GM18507 (cell line): Measurements from ENCODE around the gene PRKCSH.
"Not testable (repeated sequence)": the region's sequence is repeated elsewhere in the genome, so short reads cannot be mapped to it uniquely, and the experiment has no call there.

Source experiments
- DNase-seq: peaks from one replicate; pipeline ENCODE4 v3.0.0; 2011; ENCODE audit warnings: low read depth; ENCODE audit not compliant: insufficient read length; ENCODE audit errors: extremely low spot score
- FAIRE-seq: peaks from 2 replicates; lab custom pipeline; 2011; peaks lifted over from hg19 to GRCh38; lab: Jason Lieb, UNC

Gene PRKCSH

DNA sequence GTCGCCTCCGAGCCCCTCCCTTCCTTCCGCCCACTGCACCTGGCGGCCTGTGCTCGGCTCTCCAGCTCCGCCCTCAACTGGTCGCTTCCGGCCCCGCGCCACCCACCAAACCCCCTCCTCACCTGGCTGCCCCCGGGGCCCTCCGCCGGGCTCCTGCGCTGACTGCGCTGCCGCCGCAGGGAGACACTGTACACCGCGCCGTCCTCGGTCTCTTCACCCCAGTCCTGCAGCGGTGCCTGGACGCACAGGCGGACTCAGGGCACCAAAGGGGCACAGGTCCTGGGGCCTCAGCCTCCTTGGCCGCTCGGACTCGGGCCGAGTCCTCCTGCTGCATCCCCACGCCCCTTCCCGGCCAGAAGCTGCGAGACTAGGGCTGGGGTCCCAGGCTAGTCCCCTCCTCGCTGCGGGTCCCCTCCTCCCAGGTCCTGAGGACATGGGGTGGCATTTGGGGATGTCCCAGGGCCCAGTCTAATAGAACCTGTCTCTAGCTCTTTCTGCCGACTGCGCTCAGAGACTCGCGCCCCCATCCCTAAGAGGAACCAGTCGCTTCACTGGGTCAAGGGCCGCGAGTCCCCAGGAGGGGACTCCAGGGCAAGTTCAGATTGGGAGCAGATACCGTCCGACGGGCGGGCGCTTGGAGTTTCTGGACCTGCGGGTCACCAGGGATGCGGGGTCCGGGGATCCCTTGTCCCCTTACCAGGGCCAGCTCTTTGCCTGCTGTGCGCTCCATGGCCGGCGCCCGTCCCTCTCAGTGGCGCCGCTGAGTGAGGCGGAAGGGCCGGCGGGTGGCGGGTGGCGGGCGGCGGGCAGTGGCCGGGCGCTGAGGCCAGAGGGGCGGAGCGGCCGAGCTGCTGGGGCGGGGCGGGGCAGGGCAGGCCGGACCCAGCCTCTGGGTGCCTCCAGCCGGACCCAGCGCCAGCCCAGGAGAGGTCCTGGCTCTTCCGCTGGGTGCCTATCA lies 16.6 kb upstream of the PRKCSH start, which contains the start of gene RGL3:
TSS of gene RGL3 (minus strand) at position 766 of the 958 bp plus-strand sequence. CDS start at position 730, 36 bp downstream.
- FAIRE-seq: no peak
- no peak for DNase-seq

DNA sequence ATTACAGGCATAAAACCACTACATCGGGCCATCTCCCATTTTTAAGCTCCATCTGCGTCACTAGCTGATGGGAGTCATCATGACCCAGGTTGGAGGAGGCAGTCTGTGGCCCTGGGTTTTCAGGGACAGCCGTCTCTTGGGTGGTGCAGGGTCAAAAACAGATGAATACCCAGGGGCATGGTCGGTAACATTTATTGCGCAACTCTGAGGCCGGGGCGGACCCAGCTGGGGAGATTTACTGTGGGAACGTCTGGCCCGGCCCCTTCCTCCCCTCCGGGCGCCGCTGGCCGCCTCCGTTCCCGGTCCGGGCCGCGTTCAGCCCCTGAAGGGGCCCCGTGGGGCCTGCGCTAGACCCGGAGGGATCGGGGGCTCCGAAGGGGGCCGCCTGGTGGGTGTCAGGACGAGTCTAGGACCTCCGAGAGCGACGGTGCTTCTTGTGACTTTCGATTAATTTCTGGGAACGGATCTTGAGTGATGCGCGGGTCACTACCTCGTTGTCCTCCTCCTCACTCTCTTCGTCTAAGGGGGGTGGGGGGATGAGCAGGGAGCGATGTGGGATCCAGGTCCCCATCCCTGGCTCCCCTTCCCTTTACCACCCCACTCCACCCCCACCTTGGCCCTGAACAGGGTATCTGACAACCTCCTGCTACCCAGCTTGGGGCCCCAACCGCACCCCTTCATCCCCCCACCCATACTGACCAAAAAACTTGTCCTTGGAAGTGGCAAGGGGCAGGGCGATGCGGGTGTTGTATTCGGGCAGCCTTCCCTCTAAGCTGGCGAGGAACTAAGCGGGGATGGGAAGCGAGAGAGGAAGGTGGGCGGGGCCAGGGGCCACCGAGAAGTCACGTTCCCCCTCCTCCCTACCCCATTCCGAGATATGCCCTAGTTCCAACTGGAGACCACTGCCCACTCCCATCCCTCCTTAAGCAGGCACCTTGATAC lies 14.7 kb upstream of the PRKCSH start:
- no peak for FAIRE-seq
- DNase-seq: no peak

DNA sequence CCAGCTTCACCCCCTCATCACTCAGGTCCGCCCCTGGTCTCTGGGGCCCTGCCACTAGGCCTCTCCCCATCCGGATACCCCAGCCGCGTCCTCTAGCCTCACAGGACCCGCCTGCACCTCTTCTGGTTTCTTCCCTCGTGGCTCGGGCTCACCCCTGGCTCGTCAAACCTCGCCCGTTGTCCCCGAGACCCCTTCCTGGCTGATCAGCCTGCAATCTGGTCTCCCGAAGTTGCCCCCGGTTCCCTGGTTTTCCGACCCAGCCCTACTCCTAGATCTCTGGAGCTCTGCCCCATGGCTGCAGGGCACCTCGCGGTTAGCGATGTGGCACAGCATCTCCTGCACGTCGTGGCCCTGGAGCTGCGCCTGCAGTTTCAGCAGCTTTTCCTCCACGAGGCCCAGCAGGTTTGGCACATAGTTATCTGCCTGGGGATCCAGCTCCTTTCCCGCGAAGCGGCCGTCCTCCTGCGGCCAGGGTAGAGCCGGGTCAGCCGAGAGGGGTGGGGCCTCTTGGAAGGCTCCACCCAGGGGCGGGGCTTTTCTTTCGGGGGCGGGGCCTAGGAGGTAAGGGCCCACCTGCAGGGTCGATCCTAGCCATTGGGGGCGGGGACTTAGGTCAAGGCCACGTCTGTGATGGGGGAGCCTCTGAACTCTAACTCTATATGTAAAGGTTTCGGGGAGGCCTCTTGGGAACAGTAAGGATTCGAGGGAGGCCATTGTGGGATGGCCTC lies 13.9 kb upstream of the PRKCSH start:
- no peak for FAIRE-seq

GRCh38 chr19:11422163-11423065 lies 13.0 kb upstream of the PRKCSH start:
- DNase-seq (peak; percentile 88), FAIRE-seq (peak; percentile 98)

More for the DNA sequence above, 13.9 kb upstream of the PRKCSH start:
- DNase-seq: no peak

DNA sequence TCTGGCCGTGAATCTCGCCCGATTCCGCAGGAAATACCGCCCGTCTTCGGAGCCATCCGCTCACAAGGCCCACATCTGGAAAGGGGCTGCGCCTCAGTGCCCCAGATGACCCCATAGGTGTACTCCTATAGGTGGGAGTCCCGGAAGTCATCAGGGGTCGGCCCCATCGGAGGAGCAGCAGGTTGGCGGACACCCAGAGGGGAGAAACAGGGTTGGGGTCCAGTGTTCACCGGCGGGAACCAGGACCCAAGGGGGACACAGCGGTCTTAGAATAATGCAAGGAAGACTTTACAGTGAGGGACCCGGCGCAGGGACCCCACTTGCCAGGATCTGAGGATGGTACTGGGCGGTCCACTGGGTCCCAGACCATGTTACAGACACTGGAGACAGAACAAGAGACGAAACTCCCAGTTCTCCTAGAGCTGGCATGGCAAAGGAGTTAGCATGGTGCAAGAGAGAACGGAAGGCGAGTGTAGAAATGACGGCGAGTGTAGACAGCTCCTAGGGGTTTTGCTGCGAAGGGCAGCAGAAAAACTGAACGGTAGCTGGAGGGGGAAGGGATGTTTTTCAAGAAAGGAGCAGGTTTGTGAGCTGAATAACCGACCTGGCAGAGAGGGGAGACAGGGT lies 12.2 kb upstream of the PRKCSH start:
- FAIRE-seq (no peak), DNase-seq (no peak)

- no peak for FAIRE-seq
- DNase-seq: no peak
Observed at GRCh38 chr19:11423791-11424181, 11.6 kb upstream of the PRKCSH start.

DNA sequence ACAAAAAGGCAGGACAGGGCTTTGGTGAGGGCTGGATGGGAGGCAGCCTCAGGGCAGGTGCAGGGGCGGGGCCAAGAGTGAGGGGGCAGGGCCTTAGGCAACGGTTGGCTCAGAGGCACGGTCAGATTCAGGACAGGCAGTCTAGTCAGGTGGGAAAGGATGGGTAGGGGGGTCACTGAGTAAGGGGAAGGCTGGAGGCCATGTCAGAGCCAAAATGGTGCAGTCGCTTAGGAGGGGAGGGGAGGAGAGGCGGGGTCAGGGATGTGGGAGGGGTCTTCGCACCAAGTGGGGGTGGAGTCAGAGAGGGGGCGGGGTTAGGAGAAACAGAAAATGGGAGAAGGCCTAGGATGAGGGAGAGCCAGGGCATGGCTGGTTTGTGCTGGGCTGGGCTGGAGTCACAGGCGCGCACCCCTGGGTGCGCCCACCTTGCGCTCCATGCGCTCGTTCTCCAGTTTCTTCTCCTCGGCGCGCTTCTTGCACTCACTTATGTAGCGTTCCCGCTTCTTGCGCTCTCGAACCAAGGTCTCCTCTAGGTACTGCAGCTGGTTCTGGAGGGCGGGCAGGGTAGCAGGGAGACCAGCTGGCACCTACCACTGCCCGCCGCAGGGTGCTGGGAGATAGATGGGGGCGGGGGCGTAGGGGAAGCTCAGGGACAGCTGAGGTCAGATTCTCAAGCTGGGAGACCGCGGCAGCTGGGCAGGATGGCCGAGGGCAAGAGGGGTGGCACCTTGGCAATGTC lies 9.5 kb upstream of the PRKCSH start:
- DNase-seq (no peak), FAIRE-seq (no peak)

DNA sequence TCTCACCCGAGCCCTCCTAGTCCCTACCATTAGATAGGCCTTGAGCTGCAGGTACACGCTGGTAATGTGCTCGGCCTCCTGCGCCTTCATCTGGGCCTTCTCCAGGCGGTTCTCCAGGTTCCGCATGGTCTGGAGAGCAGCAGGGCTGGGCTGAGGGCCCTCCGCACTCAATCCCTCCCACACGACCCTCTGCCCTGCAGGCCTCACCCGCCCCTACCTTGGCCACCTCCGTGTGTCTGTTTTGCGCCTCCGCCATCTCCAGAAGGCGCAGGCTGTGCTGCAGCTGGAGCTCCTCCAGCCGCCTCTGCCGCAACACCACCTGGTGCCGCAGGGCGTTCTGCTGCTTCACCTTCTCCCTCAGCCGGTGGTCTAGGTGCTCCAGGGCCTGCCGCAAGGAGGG lies 8.8 kb upstream of the PRKCSH start:
- FAIRE-seq (no peak), DNase-seq (no peak)

- not testable (repeated sequence) for DNase-seq, FAIRE-seq
Observed at GRCh38 chr19:11433526-11433925, 1.9 kb upstream of the PRKCSH start.

GRCh38 chr19:11434703-11435056 lies 755 bp upstream of the PRKCSH start:
- FAIRE-seq (no peak), DNase-seq (no peak)

GRCh38 chr19:11435833-11436313 lies 438 bp downstream of the PRKCSH start:
- no peak for DNase-seq
- FAIRE-seq: no peak

DNA sequence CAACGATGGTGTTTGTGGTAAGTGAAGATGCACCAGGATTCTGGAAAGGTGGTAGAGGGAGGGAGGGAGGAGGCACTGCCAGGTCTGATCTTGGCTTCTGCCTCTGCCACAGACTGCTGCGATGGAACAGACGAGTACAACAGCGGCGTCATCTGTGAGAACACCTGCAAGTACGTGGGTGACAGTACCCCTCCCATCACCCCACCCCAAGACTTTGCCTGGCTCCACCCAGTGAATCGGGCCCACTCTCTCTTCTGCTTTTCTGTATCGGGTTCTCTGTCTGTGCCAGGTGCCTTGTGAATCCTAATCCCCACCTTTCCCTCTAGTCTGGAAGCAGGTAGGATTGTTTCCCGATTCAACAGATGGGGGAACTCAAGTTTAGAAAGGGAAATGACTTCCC lies 2.5 kb downstream of the PRKCSH start:
- no peak for FAIRE-seq

DNA sequence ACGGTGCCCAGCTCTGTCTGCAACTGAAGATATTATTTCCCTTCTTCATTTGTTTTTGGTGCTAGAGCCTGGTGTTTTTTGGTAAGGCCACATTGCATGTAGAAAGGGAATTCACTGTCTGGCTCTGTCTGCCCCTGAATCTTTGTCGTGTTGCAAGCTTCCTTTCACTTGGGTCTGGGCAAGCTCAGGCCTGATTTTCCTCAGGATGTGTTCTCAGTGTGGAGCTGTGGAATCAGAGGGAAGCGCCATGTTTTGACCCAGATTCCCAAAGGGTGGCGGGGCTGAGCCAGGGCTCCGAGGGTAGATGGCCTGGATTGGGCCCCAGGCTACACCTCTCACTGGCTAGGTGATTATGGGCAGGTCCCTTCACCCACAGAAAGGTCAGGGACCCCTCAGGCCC lies 8.6 kb downstream of the PRKCSH start:
- FAIRE-seq (no peak), DNase-seq (no peak)

More for the DNA sequence above, 2.5 kb downstream of the PRKCSH start:
- no peak for DNase-seq

DNA sequence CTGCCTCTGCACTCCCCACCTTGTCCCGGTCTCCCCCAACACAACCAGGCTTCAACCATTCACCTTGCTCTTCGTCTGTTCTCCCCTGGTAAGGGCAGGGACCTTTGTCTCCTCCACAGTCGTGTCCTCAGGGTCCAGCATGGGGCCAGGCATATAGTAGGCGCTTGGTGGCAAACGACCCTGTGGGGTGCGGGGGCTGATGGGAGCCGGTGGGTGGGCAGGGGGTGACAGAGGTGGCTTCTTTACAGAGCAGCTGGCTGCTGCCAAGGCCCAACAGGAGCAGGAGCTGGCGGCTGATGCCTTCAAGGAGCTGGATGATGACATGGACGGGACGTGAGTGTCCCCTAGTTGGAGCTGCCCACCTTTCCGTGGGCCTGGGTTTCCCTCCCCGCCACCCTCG lies 9.7 kb downstream of the PRKCSH start:
- DNase-seq: no peak
- FAIRE-seq: no peak

- no peak for DNase-seq
- FAIRE-seq: no peak
Observed at GRCh38 chr19:11446271-11446651, 10.8 kb downstream of the PRKCSH start.

DNA sequence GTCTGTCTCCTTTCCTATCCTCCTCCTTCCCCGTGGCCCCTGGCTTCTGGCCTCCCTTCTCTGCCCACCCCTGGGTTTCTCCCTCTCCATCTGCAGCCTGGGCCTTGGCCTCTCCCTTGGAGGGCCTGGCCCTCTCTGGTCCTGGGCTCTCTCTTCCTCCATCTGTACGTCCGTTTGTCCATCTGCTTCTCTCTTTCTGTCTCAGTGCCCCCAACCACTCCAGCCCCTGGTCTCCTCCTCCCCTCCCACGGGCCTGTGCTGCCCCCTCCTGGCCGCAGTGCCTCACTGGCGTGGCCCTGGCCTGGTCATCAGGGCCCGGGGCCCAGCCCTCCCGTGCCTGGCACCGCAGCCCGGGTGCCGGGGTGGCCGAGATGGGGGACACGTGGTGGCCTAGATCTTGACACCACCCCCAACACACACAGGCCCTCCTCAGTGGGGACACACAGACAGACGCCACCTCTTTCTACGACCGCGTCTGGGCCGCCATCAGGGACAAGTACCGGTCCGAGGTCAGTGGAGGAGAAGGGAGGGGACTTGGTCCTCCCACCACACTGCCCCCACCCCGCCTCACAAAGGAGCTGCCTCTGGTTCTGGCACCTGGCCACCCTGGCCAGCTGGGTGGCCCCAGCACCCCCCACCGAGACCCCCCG lies 11.3 kb downstream of the PRKCSH start:
- FAIRE-seq (no peak), DNase-seq (no peak)
